Gastroesophageal sphincter (tissue), 3 donors: ENCODE results near the gene CDPF1.

Experiments used
- CTCF ChIP-seq, 4 experiments: fragments of 200-600 bp in 2 of 4; fragments of 450-650 bp in 2 of 4; sonication (generic) in 1 of 4; IDR thresholded peaks; one replicate each; pipeline ENCODE4 v1.5.1; 2017 to 2019; ENCODE audit warnings: antibody characterized with exemption in 4 of 4, mild to moderate bottlenecking in 2 of 4, moderate library complexity in 2 of 4
- EP300 ChIP-seq: sonication (generic); formaldehyde crosslinking; IDR thresholded peaks from one replicate; pipeline ENCODE4 v1.6.1; 2017; ENCODE audit warnings: antibody characterized with exemption, mild to moderate bottlenecking
- POLR2A ChIP-seq, 2 donors: fragments of 450-650 bp; IDR thresholded peaks; one replicate each; pipeline ENCODE4 v1.6.1; 2017; ENCODE audit warnings: antibody characterized with exemption in 2 of 2, mild to moderate bottlenecking in 2 of 2, moderate library complexity in 1 of 2
- POLR2AphosphoS5 ChIP-seq: sonication (generic); formaldehyde crosslinking; IDR thresholded peaks from one replicate; pipeline ENCODE4 v1.6.1; 2017; ENCODE audit warnings: antibody characterized with exemption

- TF ChIP-seq CTCF (IDR thresholded peaks at IDR 0.05): no peak
- TF ChIP-seq EP300: no peak
- no peak for TF ChIP-seq POLR2A (IDR thresholded peaks at IDR 0.05)
- TF ChIP-seq POLR2AphosphoS5: no peak
Observed at GRCh38 chr22:46241396-46242007, 8.6 kb downstream of the CDPF1 start.
